IPS-20b (cell line): ENCODE data around the gene KMT2C.
A peak's percentile ranks its signal among the peaks of the same experiment; 100 is the strongest.
"Not testable (repeated sequence)": the region's sequence is repeated elsewhere in the genome, so short reads cannot be mapped to it uniquely, and the experiment has no call there.

Source experiments
- H3K27ac ChIP-seq: one replicate; pipeline ENCODE4 v1.5.1; 2013; ENCODE audit warnings: low read length
- H3K27me3 ChIP-seq: 2 replicates; pipeline ENCODE4 v1.6.1; 2013; ENCODE audit warnings: mild to moderate bottlenecking, low read length, inconsistent platforms; ENCODE audit not compliant: insufficient read depth
- H3K36me3 ChIP-seq: 2 replicates; pipeline ENCODE4 v1.6.1; 2013; ENCODE audit warnings: low read depth, mild to moderate bottlenecking, inconsistent platforms, low read length, moderate library complexity; ENCODE audit not compliant: insufficient read depth
- H3K4me1 ChIP-seq: 2 replicates; pipeline ENCODE4 v1.6.1; 2013; ENCODE audit warnings: mild to moderate bottlenecking, control low read depth, inconsistent platforms, low read length, moderate library complexity; ENCODE audit not compliant: insufficient read depth
- H3K4me3 ChIP-seq: 2 replicates; pipeline ENCODE4 v1.5.1; 2013; ENCODE audit warnings: mild to moderate bottlenecking, low read length, inconsistent platforms
- H3K9ac ChIP-seq: 2 replicates; pipeline ENCODE4 v1.6.1; 2013; ENCODE audit warnings: low read depth, mild to moderate bottlenecking, inconsistent platforms, low read length, moderate library complexity
- H3K9me3 ChIP-seq: 2 replicates; pipeline ENCODE4 v1.6.1; 2013; ENCODE audit warnings: mild to moderate bottlenecking, low read depth, low read length, inconsistent platforms; ENCODE audit not compliant: insufficient read depth

The KMT2C gene

GRCh38 chr7:152367170-152367569 lies 68.6 kb downstream of the KMT2C start:
- Histone ChIP-seq H3K4me3 (no peak overlapping the region), H3K36me3 (no peaks in the 10 kb centered on the region), H3K27ac (no peak overlapping the region), H3K9me3 (no peaks in the 10 kb centered on the region), H3K4me1 (peaks cover 14% of the 10 kb centered on the region), H3K27me3 (no peaks in the 10 kb centered on the region), H3K9ac (no peak overlapping the region)

- no peaks in the 10 kb centered on the region for H3K36me3 ChIP-seq
- no peaks in the 10 kb centered on the region for H3K27me3 ChIP-seq
- no peak overlapping the region for H3K9ac ChIP-seq
- no peaks in the 10 kb centered on the region for H3K9me3 ChIP-seq
- H3K4me1 ChIP-seq, result peaks cover 15% of the 10 kb centered on the region
- H3K4me3 ChIP-seq, result no peak overlapping the region
- H3K27ac ChIP-seq, result no peak overlapping the region
Measured at GRCh38 chr7:152366662-152367061, 69.1 kb downstream of the KMT2C start.

- peaks cover 15% of the 10 kb centered on the region for H3K4me1 ChIP-seq
- no peak overlapping the region for H3K9ac ChIP-seq
- no peaks in the 10 kb centered on the region for H3K27me3 ChIP-seq
- no peak overlapping the region for H3K27ac ChIP-seq
- no peaks in the 10 kb centered on the region for H3K9me3 ChIP-seq
- no peak overlapping the region for H3K4me3 ChIP-seq
- no peaks in the 10 kb centered on the region for H3K36me3 ChIP-seq
Measured at GRCh38 chr7:152365982-152366603, 69.7 kb downstream of the KMT2C start.

GRCh38 chr7:152363798-152364197 lies 72.0 kb downstream of the KMT2C start:
- H3K27me3 ChIP-seq, result no peaks in the 10 kb centered on the region
- H3K36me3 ChIP-seq, result no peaks in the 10 kb centered on the region
- H3K4me3 ChIP-seq, result no peak overlapping the region
- no peak overlapping the region for H3K27ac ChIP-seq
- H3K9me3 ChIP-seq, result no peaks in the 10 kb centered on the region
- H3K4me1 ChIP-seq, result peaks cover 11% of the 10 kb centered on the region; the same call in 1 of the 2 replicates
- H3K9ac ChIP-seq, result 0 out of 2 replicates have a peak overlapping the region, but pooled peaks have one; percentile 7

GRCh38 chr7:152362128-152362926 lies 73.5 kb downstream of the KMT2C start:
- H3K36me3 ChIP-seq, result no peaks in the 10 kb centered on the region
- no peak overlapping the region for H3K9ac ChIP-seq
- no peak overlapping the region for H3K4me3 ChIP-seq
- no peaks in the 10 kb centered on the region for H3K9me3 ChIP-seq
- H3K4me1 ChIP-seq, result peaks cover 13% of the 10 kb centered on the region; the same call in 1 of the 2 replicates
- no peak overlapping the region for H3K27ac ChIP-seq
- no peaks in the 10 kb centered on the region for H3K27me3 ChIP-seq

- H3K36me3 ChIP-seq, result peaks cover 6% of the 10 kb centered on the region; the same call in 1 of the 2 replicates
- H3K27ac ChIP-seq, result no peak overlapping the region
- H3K27me3 ChIP-seq, result no peaks in the 10 kb centered on the region
- H3K4me1 ChIP-seq, result peaks cover 5% of the 10 kb centered on the region; the same call in 1 of the 2 replicates
- no peak overlapping the region for H3K9ac ChIP-seq
- H3K9me3 ChIP-seq, result no peaks in the 10 kb centered on the region
- no peak overlapping the region for H3K4me3 ChIP-seq
Measured at GRCh38 chr7:152355474-152356057, 80.2 kb downstream of the KMT2C start.

- Histone ChIP-seq H3K36me3 (peaks cover 6% of the 10 kb centered on the region), H3K4me1 (peaks cover 5% of the 10 kb centered on the region; the same call in 1 of the 2 replicates), H3K9me3 (no peaks in the 10 kb centered on the region), H3K9ac (no peak overlapping the region), H3K27me3 (no peaks in the 10 kb centered on the region), H3K4me3 (no peak overlapping the region), H3K27ac (no peak overlapping the region)
Measured at GRCh38 chr7:152354061-152354460, 81.7 kb downstream of the KMT2C start.

GRCh38 chr7:152353281-152353680 lies 82.5 kb downstream of the KMT2C start:
- H3K9ac ChIP-seq, H3K4me1 ChIP-seq, H3K27me3 ChIP-seq, H3K36me3 ChIP-seq, H3K27ac ChIP-seq, H3K4me3 ChIP-seq, H3K9me3 ChIP-seq: not testable (repeated sequence)

GRCh38 chr7:152351747-152352146 lies 84.1 kb downstream of the KMT2C start:
- not testable (repeated sequence) for H3K9me3 ChIP-seq, H3K27me3 ChIP-seq, H3K4me3 ChIP-seq, H3K27ac ChIP-seq, H3K9ac ChIP-seq, H3K4me1 ChIP-seq, H3K36me3 ChIP-seq

GRCh38 chr7:152351168-152351567 lies 84.6 kb downstream of the KMT2C start:
- H3K27ac ChIP-seq, result no peak overlapping the region
- H3K9ac ChIP-seq, result no peak overlapping the region
- H3K4me1 ChIP-seq, result no peaks in the 10 kb centered on the region
- H3K36me3 ChIP-seq, result peaks cover 9% of the 10 kb centered on the region
- H3K4me3 ChIP-seq, result no peak overlapping the region
- H3K9me3 ChIP-seq, result peaks cover 4% of the 10 kb centered on the region; the same call in 1 of the 2 replicates
- H3K27me3 ChIP-seq, result no peaks in the 10 kb centered on the region

GRCh38 chr7:152347888-152348287 lies 87.9 kb downstream of the KMT2C start:
- Histone ChIP-seq H3K27me3 (no peaks in the 10 kb centered on the region), H3K9ac (no peak overlapping the region), H3K27ac (no peak overlapping the region), H3K36me3 (peaks cover 9% of the 10 kb centered on the region), H3K9me3 (peaks cover 4% of the 10 kb centered on the region; the same call in 1 of the 2 replicates), H3K4me1 (no peaks in the 10 kb centered on the region), H3K4me3 (no peak overlapping the region)
